Amygdala (tissue), 56 donors: ENCODE data around the gene TMEM53.
A peak's percentile ranks its signal among the peaks of the same experiment; 100 is the strongest.

Experiments
- DNase-seq, 56 donors: peaks; one replicate each; lab custom pipeline; 2025; lab: John Stamatoyannopoulos, UW

Gene TMEM53

GRCh38 chr1:44634606-44635189 is 39.6 kb downstream of the TMEM53 start:
- no peak for DNase-seq

- DNase-seq = no peak
These were observed 41.7 kb downstream of the TMEM53 start for GRCh38 chr1:44632598-44632997.

GRCh38 chr1:44631647-44632539 is 42.4 kb downstream of the TMEM53 start:
- DNase-seq = peak in 54 of 56 donors; percentile 33 to 88 (median 71)

GRCh38 chr1:44631333-44631646 is 43.0 kb downstream of the TMEM53 start:
- DNase-seq = peak in 2 of 56 donors; percentile 25 to 59

GRCh38 chr1:44630116-44630515 is 44.2 kb downstream of the TMEM53 start:
- DNase-seq = no peak

- DNase-seq = no peak
These were observed 45.1 kb downstream of the TMEM53 start for GRCh38 chr1:44628962-44629756.

GRCh38 chr1:44625348-44625747 is 48.9 kb downstream of the TMEM53 start:
- peak in 1 of 56 donors; percentile 31 for DNase-seq

GRCh38 chr1:44624268-44624901 is 49.9 kb downstream of the TMEM53 start:
- DNase-seq = no peak

GRCh38 chr1:44621841-44622286 is 52.4 kb downstream of the TMEM53 start:
- DNase-seq = no peak

- peak in 1 of 56 donors; percentile 7 for DNase-seq
These were observed 54.2 kb downstream of the TMEM53 start for GRCh38 chr1:44620072-44620471.

GRCh38 chr1:44619261-44619900 is 54.9 kb downstream of the TMEM53 start:
- DNase-seq = peak in 1 of 56 donors; percentile 13

- DNase-seq = no peak
These were observed 56.6 kb downstream of the TMEM53 start for GRCh38 chr1:44617703-44618029.

GRCh38 chr1:44616991-44617702 is 57.1 kb downstream of the TMEM53 start:
- DNase-seq = peak in 3 of 56 donors; percentile 12 to 18 (median 13)

GRCh38 chr1:44616284-44616990 is 57.8 kb downstream of the TMEM53 start:
- no peak for DNase-seq

GRCh38 chr1:44613941-44614340 is 60.3 kb downstream of the TMEM53 start:
- DNase-seq = no peak

GRCh38 chr1:44611866-44612265 is 62.4 kb downstream of the TMEM53 start:
- no peak for DNase-seq

- no peak for DNase-seq
These were observed 62.9 kb downstream of the TMEM53 start for GRCh38 chr1:44611419-44611818.

- DNase-seq = no peak
These were observed 63.6 kb downstream of the TMEM53 start for GRCh38 chr1:44610527-44611148.
